SK-N-SH (cell line): ENCODE results near the gene PLA2G4B. TPM values are rescaled to one million over a fixed set of nuclear protein-coding genes. Genes with fewer than 3 reads are reported as not detected.

Experiments
- CTCF ChIA-PET: fragments of 300-600, 350-600 bp; formaldehyde crosslinking; extraction: SDS; loops from one replicate; lab custom pipeline; 2021; lab: Yijun Ruan, JAX
- POLR2A ChIA-PET: fragments of 350-600 bp; sonication (Branson Sonifier 250); formaldehyde crosslinking; extraction: SDS; loops from one replicate; lab custom pipeline; 2020; ENCODE audit warnings: antibody characterized with exemption, inconsistent platforms; lab: Yijun Ruan, JAX
- DNase-seq: peaks from one replicate; pipeline ENCODE4 v3.0.0; 2012
- H2AFZ ChIP-seq: fragments of 200-600 bp; sonication (generic); 2 replicates; pipeline ENCODE4 v1.8.1; 2016; ENCODE audit warnings: antibody characterized with exemption, mild to moderate bottlenecking, low read depth
- H3F3A ChIP-seq: fragments of 200-600 bp; sonication (generic); replicated peaks from 2 replicates; pipeline ENCODE3; 2016; ENCODE audit warnings: antibody characterized with exemption, mild to moderate bottlenecking; ENCODE audit not compliant: insufficient read depth
- H3K27ac ChIP-seq, 2 experiments: fragments of 200-500 bp in 1 of 2; fragments of 200-600 bp in 1 of 2; sonication (Bioruptor generic) in 1 of 2; sonication (generic), shearing (Covaris generic) in 1 of 2; 2 replicates each; pipeline versions ENCODE4 v1.5.1 to v1.6.1; 2014 to 2016; ENCODE audit warnings: low read depth in 2 of 2, inconsistent platforms in 1 of 2, low read length in 1 of 2, mild to moderate bottlenecking in 1 of 2, mixed read lengths in 1 of 2
- H3K27me3 ChIP-seq: fragments of 200-600 bp; sonication (generic), shearing (Covaris generic); 2 replicates; pipeline ENCODE4 v1.6.1; 2016; ENCODE audit warnings: mixed run types; ENCODE audit not compliant: insufficient read depth
- H3K36me3 ChIP-seq, 2 experiments: fragments of 200-500 bp in 1 of 2; fragments of 200-600 bp in 1 of 2; sonication (Bioruptor generic) in 1 of 2; sonication (generic) in 1 of 2; replicated peaks in 1 of 2; 2 replicates each; pipeline versions ENCODE3 to v1.5.1; 2014 to 2016; ENCODE audit warnings: low read length in 1 of 2, mild to moderate bottlenecking in 1 of 2; ENCODE audit not compliant: insufficient read depth in 2 of 2, control insufficient read depth in 1 of 2
- H3K4me1 ChIP-seq, 2 experiments: fragments of 200-500 bp in 1 of 2; fragments of 200-600 bp in 1 of 2; sonication (Bioruptor generic) in 1 of 2; sonication (generic), shearing (Covaris generic) in 1 of 2; 2 replicates each; pipeline versions ENCODE4 v1.5.1 to v1.6.1; 2014 to 2016; ENCODE audit warnings: low read depth in 1 of 2, low read length in 1 of 2, mixed run types in 1 of 2; ENCODE audit not compliant: insufficient read depth in 2 of 2, control insufficient read depth in 1 of 2
- H3K4me2 ChIP-seq: fragments of 200-600 bp; sonication (generic), shearing (Covaris generic); 2 replicates; pipeline ENCODE4 v1.6.1; 2017; ENCODE audit warnings: mixed run types
- H3K4me3 ChIP-seq, 2 experiments: fragments of 200-500 bp in 1 of 2; fragments of 200-600 bp in 1 of 2; sonication (Bioruptor generic) in 1 of 2; sonication (generic), shearing (Covaris generic) in 1 of 2; 2 replicates each; pipeline versions ENCODE4 v1.5.1 to v1.8.1; 2014 to 2016; ENCODE audit warnings: low read depth in 2 of 2, inconsistent platforms in 1 of 2, low read length in 1 of 2, mild to moderate bottlenecking in 1 of 2, mixed read lengths in 1 of 2, moderate library complexity in 1 of 2
- H3K79me2 ChIP-seq: fragments of 200-600 bp; sonication (generic); 2 replicates; pipeline ENCODE4 v1.8.1; 2017; ENCODE audit warnings: mild to moderate bottlenecking; ENCODE audit not compliant: insufficient read depth
- H3K9ac ChIP-seq: fragments of 200-600 bp; sonication (generic); 2 replicates; pipeline ENCODE4 v1.6.1; 2017; ENCODE audit warnings: mixed run types
- H3K9me2 ChIP-seq: fragments of 200-600 bp; sonication (generic); 2 replicates; pipeline ENCODE4 v1.6.1; 2017; ENCODE audit warnings: mixed run types
- H3K9me3 ChIP-seq: fragments of 200-600 bp; sonication (generic); 2 replicates; pipeline ENCODE4 v1.6.1; 2017; ENCODE audit warnings: mixed run types, mild to moderate bottlenecking, moderate library complexity
- H4K20me1 ChIP-seq: fragments of 200-600 bp; sonication (generic); 2 replicates; pipeline ENCODE4 v1.6.1; 2017; ENCODE audit warnings: mild to moderate bottlenecking, mixed run types; ENCODE audit not compliant: insufficient read depth
- CHD2 ChIP-seq: fragments of 150-350 bp; IDR thresholded peaks from 2 replicates; pipeline ENCODE4 v1.6.1; 2018; ENCODE audit warnings: low read length; ENCODE audit not compliant: partially characterized antibody
- EP300 ChIP-seq, 2 experiments: IDR thresholded peaks; 2 replicates each; pipeline versions ENCODE4 v1.4.0 to v1.6.1; 2012; ENCODE audit warnings: borderline replicate concordance in 1 of 2, low read depth in 1 of 2, low read length in 1 of 2
- FOSL2 ChIP-seq: IDR thresholded peaks from 2 replicates; pipeline ENCODE4 v1.4.0; 2012; ENCODE audit warnings: low read depth, mild to moderate bottlenecking, moderate library complexity, borderline replicate concordance
- FOXJ3 ChIP-seq: sonication (generic); formaldehyde crosslinking; IDR thresholded peaks from 2 replicates; pipeline ENCODE4 v1.5.1; 2020; ENCODE audit warnings: mild to moderate bottlenecking, missing genetic modification reagents
- FOXM1 ChIP-seq: IDR thresholded peaks from 2 replicates; pipeline ENCODE4 v1.4.0; 2012; ENCODE audit warnings: low read depth, mild to moderate bottlenecking
- GABPA ChIP-seq: IDR thresholded peaks from 2 replicates; pipeline ENCODE4 v1.4.0; 2012; ENCODE audit warnings: low read depth, mild to moderate bottlenecking
- JUND ChIP-seq: IDR thresholded peaks from 2 replicates; pipeline ENCODE4 v1.4.0; 2012
- MAX ChIP-seq: IDR thresholded peaks from 2 replicates; pipeline ENCODE4 v1.4.0; 2012; ENCODE audit warnings: low read depth
- MEF2A ChIP-seq: IDR thresholded peaks from 2 replicates; pipeline ENCODE4 v1.4.0; 2012; ENCODE audit warnings: low read depth, borderline replicate concordance
- MXI1 ChIP-seq: IDR thresholded peaks from 2 replicates; pipeline ENCODE4 v1.6.1; 2012; ENCODE audit warnings: mild to moderate bottlenecking, low read depth, low read length, improper control_type of control experiment
- NRF1 ChIP-seq: IDR thresholded peaks from 2 replicates; pipeline ENCODE4 v1.6.1; 2012; ENCODE audit warnings: low read depth, mild to moderate bottlenecking, low read length
- PBX3 ChIP-seq: IDR thresholded peaks from 2 replicates; pipeline ENCODE4; 2012
- RCOR1 ChIP-seq: fragments of 150-350 bp; IDR thresholded peaks from 2 replicates; pipeline ENCODE4 v1.6.1; 2017; ENCODE audit warnings: antibody characterized with exemption, low read length
- RFX5 ChIP-seq: IDR thresholded peaks from 2 replicates; pipeline ENCODE4 v1.6.1; 2012; ENCODE audit warnings: mild to moderate bottlenecking, improper control_type of control experiment, low read length
- SIN3A ChIP-seq: IDR thresholded peaks from 2 replicates; pipeline ENCODE4 v1.6.1; 2012; ENCODE audit warnings: low read depth, mild to moderate bottlenecking, low read length, moderate library complexity, borderline replicate concordance
- SMC3 ChIP-seq: IDR thresholded peaks from 2 replicates; pipeline ENCODE4 v1.6.1; 2012; ENCODE audit warnings: low read depth, low read length, improper control_type of control experiment
- TAF1 ChIP-seq: IDR thresholded peaks from 2 replicates; pipeline ENCODE4 v1.6.1; 2012; ENCODE audit warnings: low read depth, mild to moderate bottlenecking, low read length, moderate library complexity, borderline replicate concordance
- TEAD4 ChIP-seq: IDR thresholded peaks from 2 replicates; pipeline ENCODE4 v1.4.0; 2012; ENCODE audit warnings: mild to moderate bottlenecking, borderline replicate concordance; ENCODE audit not compliant: insufficient read depth
- USF1 ChIP-seq: IDR thresholded peaks from 2 replicates; pipeline ENCODE4 v1.4.0; 2012; ENCODE audit warnings: low read depth, borderline replicate concordance
- YY1 ChIP-seq: IDR thresholded peaks from 2 replicates; pipeline ENCODE4 v1.4.0; 2012; ENCODE audit warnings: low read depth, mild to moderate bottlenecking
- ZBTB33 ChIP-seq: IDR thresholded peaks from 2 replicates; pipeline ENCODE4 v1.4.0; 2012; ENCODE audit warnings: low read depth, borderline replicate concordance
- WGBS: methylation state at CpG from one replicate; pipeline ENCODE4 v1.1.6; 2017; ENCODE audit warnings: low lambda C conversion rate; 5-methylcytosine and 5-hydroxymethylcytosine counted together
- polyA plus RNA-seq, 3 experiments: library from polyadenylated mRNA; depleted of rRNA; stranded (reverse); fragments of >200 nt; gene quantifications; 2 replicates each; pipeline ENCODE4 v1.2.3, GENCODE V29; 2012

Gene PLA2G4B
- polyA plus RNA-seq, 1 of the 3 experiments (the other 2 are of a cell fraction): 5.3 TPM

GRCh38 chr15:41862515-41863116 is 24.0 kb downstream of the PLA2G4B start:
- Histone ChIP-seq H3K36me3 (no peaks in the 10 kb centered on the region), H3K4me3 (no peak overlapping the region), H3K4me1 (peaks cover 0 to 30% of the 10 kb centered on the region in 2 experiments; a peak in 1 of 4 replicates), H3K4me2 (no peak overlapping the region), H2AFZ (no peak overlapping the region), H3K27ac (no peak overlapping the region; a peak in 1 of 4 replicates), H3K27me3 (no peaks in the 10 kb centered on the region), H3F3A (no peaks in the 10 kb centered on the region), H3K9me2 (no peaks in the 10 kb centered on the region), H4K20me1 (no peaks in the 10 kb centered on the region), H3K9ac (no peak overlapping the region)
- no peak for DNase-seq
- 88% methylated on average over 16 of the region's 19 CpGs for WGBS
- ChIA-PET CTCF (interaction anchor here (2.5 kb wide), 1 partner anchor 41 kb away, joined by 15 read pairs; no protein-coding TSS in a partner anchor), POLR2A (interaction anchor here (0.6 to 1.7 kb wide), 3 partner anchors 9 to 14 kb away, joined by 3 to 6 read pairs (median 3); no protein-coding TSS in a partner anchor)
- no peak for TF ChIP-seq ZBTB33
- TF ChIP-seq SMC3: no peak
- no peak for TF ChIP-seq MXI1
- no peak for TF ChIP-seq JUND
- no peak for TF ChIP-seq TEAD4
- no peak for TF ChIP-seq RCOR1
- TF ChIP-seq FOSL2: no peak
- TF ChIP-seq EP300 (IDR thresholded peaks at IDR 0.05; ENCODE audit: borderline replicate concordance in 1 of 2, low read depth in 1 of 2, low read length in 1 of 2): no peak
- no peak for TF ChIP-seq USF1
- TF ChIP-seq NRF1: no peak
- TF ChIP-seq, all 33 proteins: peak for 0
- Histone ChIP-seq H3K79me2 (no peaks in the 10 kb centered on the region), H3K9me3 (no peaks in the 10 kb centered on the region)

- no peaks in the 10 kb centered on the region for H3K9me3 ChIP-seq
- peaks cover 0 to 30% of the 10 kb centered on the region in 2 experiments; a peak in 1 of 4 replicates for H3K4me1 ChIP-seq
- H3K9me2 ChIP-seq: no peaks in the 10 kb centered on the region
- WGBS: 79% methylated on average over 12 of the region's 18 CpGs
- no peak overlapping the region for H3K4me2 ChIP-seq
- H4K20me1 ChIP-seq: no peaks in the 10 kb centered on the region
- H3K27ac ChIP-seq: no peak overlapping the region
- DNase-seq: no peak
- H3K9ac ChIP-seq: no peak overlapping the region
- H3K79me2 ChIP-seq: no peaks in the 10 kb centered on the region
- H3K27me3 ChIP-seq: no peaks in the 10 kb centered on the region
- no peaks in the 10 kb centered on the region for H3F3A ChIP-seq
- ChIA-PET CTCF (interaction anchor here (0.7 to 2.7 kb wide), 3 partner anchors 13 to 39 kb away, joined by 3 to 18 read pairs (median 4); no protein-coding TSS in a partner anchor), POLR2A (no interaction called here)
- no peak overlapping the region for H2AFZ ChIP-seq
- no peak overlapping the region for H3K4me3 ChIP-seq
- no peaks in the 10 kb centered on the region for H3K36me3 ChIP-seq
- no peak for TF ChIP-seq CHD2
- TF ChIP-seq TEAD4: no peak
- TF ChIP-seq FOXM1: no peak
- TF ChIP-seq PBX3: no peak
- TF ChIP-seq FOXJ3 (CRISPR knock-in tag): no peak
- no peak for TF ChIP-seq SIN3A
- TF ChIP-seq MAX: no peak
- no peak for TF ChIP-seq NRF1
- no peak for TF ChIP-seq TAF1
- TF ChIP-seq RFX5: no peak
- TF ChIP-seq USF1: no peak
- TF ChIP-seq GABPA: no peak
- TF ChIP-seq YY1: no peak
- no peak for TF ChIP-seq MEF2A
Observed at GRCh38 chr15:41865490-41866055, 26.9 kb downstream of the PLA2G4B start.
